Measurements from ENCODE around the gene RANBP9. TPM values are rescaled to one million over a fixed set of nuclear protein-coding genes. Genes with fewer than 3 reads are reported as not detected.

The RANBP9 gene
- total and polyA plus RNA-seq, 2 experiments from 2014 or later, result 12.1 to 31.8 TPM

DNA sequence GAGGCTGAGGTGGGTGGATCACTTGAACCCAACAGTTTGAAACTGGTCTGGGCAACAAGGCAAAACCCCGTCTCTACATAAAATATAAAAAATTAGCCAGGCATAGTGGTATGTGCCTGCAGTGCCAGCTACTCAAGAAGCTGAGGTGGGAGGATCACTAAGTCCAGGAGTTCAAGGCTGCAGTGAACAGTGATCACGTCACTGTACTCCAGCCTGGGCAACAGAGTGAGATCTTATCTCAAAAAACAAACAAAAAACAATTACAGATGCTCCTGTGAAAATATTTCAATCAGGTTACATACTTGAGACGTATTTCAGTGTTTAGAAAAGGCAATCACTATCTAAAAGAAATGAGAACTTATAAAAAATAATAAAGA is 33.8 kb downstream of the RANBP9 start:
- H3K4me3 Mint-ChIP-seq, result no peak overlapping the region
- H3K9me2 ChIP-seq (ENCODE audit: insufficient read depth), result no peaks in the 10 kb centered on the region
- H3K27ac Mint-ChIP-seq, result no peak overlapping the region

More for the DNA sequence above, 33.8 kb downstream of the RANBP9 start:
- H3K4me2 ChIP-seq, result no peak overlapping the region
- no peaks in the 10 kb centered on the region for H3F3A ChIP-seq (replicated peaks; ENCODE audit: low read depth)
- ATAC-seq (no peak), DNase-seq (ENCODE audit: low spot score) (no peak)
- H3K36me3 ChIP-seq (ENCODE audit: insufficient read depth), result no peaks in the 10 kb centered on the region
- no peak overlapping the region for H2AFZ ChIP-seq
- H3K36me3 Mint-ChIP-seq (ENCODE audit: low read depth), result peaks cover 9% of the 10 kb centered on the region; the same call in 2 of the 3 replicates
- H3K27me3 ChIP-seq (ENCODE audit: insufficient read depth), result no peaks in the 10 kb centered on the region
- peaks cover 18% of the 10 kb centered on the region for H3K4me1 Mint-ChIP-seq
- H3K4me3 ChIP-seq, result no peak overlapping the region
- H3K9me3 Mint-ChIP-seq, result 0 out of 3 replicates have a peak, but pooled peaks cover 6% of the 10 kb centered on the region
- no peaks in the 10 kb centered on the region for H3K4me1 ChIP-seq (ENCODE audit: insufficient read depth)
- H4K20me1 ChIP-seq (replicated peaks; ENCODE audit: insufficient read depth), result no peaks in the 10 kb centered on the region
- TF ChIP-seq, protein P1, sequence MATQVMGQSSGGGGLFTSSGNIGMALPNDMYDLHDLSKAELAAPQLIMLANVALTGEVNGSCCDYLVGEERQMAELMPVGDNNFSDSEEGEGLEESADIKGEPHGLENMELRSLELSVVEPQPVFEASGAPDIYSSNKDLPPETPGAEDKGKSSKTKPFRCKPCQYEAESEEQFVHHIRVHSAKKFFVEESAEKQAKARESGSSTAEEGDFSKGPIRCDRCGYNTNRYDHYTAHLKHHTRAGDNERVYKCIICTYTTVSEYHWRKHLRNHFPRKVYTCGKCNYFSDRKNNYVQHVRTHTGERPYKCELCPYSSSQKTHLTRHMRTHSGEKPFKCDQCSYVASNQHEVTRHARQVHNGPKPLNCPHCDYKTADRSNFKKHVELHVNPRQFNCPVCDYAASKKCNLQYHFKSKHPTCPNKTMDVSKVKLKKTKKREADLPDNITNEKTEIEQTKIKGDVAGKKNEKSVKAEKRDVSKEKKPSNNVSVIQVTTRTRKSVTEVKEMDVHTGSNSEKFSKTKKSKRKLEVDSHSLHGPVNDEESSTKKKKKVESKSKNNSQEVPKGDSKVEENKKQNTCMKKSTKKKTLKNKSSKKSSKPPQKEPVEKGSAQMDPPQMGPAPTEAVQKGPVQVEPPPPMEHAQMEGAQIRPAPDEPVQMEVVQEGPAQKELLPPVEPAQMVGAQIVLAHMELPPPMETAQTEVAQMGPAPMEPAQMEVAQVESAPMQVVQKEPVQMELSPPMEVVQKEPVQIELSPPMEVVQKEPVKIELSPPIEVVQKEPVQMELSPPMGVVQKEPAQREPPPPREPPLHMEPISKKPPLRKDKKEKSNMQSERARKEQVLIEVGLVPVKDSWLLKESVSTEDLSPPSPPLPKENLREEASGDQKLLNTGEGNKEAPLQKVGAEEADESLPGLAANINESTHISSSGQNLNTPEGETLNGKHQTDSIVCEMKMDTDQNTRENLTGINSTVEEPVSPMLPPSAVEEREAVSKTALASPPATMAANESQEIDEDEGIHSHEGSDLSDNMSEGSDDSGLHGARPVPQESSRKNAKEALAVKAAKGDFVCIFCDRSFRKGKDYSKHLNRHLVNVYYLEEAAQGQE (IDR thresholded peaks at IDR 0.05; ENCODE audit: unreplicated experiment), result no peak
- TF ChIP-seq, protein P2, sequence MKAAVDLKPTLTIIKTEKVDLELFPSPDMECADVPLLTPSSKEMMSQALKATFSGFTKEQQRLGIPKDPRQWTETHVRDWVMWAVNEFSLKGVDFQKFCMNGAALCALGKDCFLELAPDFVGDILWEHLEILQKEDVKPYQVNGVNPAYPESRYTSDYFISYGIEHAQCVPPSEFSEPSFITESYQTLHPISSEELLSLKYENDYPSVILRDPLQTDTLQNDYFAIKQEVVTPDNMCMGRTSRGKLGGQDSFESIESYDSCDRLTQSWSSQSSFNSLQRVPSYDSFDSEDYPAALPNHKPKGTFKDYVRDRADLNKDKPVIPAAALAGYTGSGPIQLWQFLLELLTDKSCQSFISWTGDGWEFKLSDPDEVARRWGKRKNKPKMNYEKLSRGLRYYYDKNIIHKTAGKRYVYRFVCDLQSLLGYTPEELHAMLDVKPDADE (IDR thresholded peaks at IDR 0.05), result no peak
- TF ChIP-seq EZH2phosphoT487 (IDR thresholded peaks at IDR 0.05; ENCODE audit: unreplicated experiment) (no peak), EZH2 (IDR thresholded peaks at IDR 0.05; ENCODE audit: low read depth, unreplicated experiment) (no peak), CREB1 (CRISPR knock-in tag; IDR thresholded peaks at IDR 0.05; ENCODE audit: low read depth) (no peak), ZNF331 (CRISPR knock-in tag; IDR thresholded peaks at IDR 0.05; ENCODE audit: low read depth) (no peak), STAT1 (IDR thresholded peaks at IDR 0.05; ENCODE audit: unreplicated experiment) (no peak), NANOG (IDR thresholded peaks at IDR 0.05; ENCODE audit: borderline replicate concordance) (no peak), ZNF114 (CRISPR knock-in tag; IDR thresholded peaks at IDR 0.05) (no peak), POLR2AphosphoS5 (IDR thresholded peaks at IDR 0.05; ENCODE audit: low read depth) (no peak), JUNB (IDR thresholded peaks at IDR 0.05; ENCODE audit: unreplicated experiment) (no peak)
- TF ChIP-seq, protein P3, sequence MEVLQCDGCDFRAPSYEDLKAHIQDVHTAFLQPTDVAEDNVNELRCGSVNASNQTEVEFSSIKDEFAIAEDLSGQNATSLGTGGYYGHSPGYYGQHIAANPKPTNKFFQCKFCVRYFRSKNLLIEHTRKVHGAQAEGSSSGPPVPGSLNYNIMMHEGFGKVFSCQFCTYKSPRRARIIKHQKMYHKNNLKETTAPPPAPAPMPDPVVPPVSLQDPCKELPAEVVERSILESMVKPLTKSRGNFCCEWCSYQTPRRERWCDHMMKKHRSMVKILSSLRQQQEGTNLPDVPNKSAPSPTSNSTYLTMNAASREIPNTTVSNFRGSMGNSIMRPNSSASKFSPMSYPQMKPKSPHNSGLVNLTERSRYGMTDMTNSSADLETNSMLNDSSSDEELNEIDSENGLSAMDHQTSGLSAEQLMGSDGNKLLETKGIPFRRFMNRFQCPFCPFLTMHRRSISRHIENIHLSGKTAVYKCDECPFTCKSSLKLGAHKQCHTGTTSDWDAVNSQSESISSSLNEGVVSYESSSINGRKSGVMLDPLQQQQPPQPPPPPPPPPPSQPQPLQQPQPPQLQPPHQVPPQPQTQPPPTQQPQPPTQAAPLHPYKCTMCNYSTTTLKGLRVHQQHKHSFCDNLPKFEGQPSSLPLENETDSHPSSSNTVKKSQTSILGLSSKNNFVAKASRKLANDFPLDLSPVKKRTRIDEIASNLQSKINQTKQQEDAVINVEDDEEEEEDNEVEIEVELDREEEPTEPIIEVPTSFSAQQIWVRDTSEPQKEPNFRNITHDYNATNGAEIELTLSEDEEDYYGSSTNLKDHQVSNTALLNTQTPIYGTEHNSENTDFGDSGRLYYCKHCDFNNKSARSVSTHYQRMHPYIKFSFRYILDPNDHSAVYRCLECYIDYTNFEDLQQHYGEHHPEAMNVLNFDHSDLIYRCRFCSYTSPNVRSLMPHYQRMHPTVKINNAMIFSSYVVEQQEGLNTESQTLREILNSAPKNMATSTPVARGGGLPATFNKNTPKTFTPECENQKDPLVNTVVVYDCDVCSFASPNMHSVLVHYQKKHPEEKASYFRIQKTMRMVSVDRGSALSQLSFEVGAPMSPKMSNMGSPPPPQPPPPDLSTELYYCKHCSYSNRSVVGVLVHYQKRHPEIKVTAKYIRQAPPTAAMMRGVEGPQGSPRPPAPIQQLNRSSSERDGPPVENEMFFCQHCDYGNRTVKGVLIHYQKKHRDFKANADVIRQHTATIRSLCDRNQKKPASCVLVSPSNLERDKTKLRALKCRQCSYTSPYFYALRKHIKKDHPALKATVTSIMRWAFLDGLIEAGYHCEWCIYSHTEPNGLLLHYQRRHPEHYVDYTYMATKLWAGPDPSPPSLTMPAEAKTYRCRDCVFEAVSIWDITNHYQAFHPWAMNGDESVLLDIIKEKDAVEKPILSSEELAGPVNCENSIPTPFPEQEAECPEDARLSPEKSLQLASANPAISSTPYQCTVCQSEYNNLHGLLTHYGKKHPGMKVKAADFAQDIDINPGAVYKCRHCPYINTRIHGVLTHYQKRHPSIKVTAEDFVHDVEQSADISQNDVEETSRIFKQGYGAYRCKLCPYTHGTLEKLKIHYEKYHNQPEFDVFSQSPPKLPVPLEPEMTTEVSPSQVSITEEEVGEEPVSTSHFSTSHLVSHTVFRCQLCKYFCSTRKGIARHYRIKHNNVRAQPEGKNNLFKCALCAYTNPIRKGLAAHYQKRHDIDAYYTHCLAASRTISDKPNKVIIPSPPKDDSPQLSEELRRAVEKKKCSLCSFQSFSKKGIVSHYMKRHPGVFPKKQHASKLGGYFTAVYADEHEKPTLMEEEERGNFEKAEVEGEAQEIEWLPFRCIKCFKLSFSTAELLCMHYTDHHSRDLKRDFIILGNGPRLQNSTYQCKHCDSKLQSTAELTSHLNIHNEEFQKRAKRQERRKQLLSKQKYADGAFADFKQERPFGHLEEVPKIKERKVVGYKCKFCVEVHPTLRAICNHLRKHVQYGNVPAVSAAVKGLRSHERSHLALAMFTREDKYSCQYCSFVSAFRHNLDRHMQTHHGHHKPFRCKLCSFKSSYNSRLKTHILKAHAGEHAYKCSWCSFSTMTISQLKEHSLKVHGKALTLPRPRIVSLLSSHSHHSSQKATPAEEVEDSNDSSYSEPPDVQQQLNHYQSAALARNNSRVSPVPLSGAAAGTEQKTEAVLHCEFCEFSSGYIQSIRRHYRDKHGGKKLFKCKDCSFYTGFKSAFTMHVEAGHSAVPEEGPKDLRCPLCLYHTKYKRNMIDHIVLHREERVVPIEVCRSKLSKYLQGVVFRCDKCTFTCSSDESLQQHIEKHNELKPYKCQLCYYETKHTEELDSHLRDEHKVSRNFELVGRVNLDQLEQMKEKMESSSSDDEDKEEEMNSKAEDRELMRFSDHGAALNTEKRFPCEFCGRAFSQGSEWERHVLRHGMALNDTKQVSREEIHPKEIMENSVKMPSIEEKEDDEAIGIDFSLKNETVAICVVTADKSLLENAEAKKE (CRISPR knock-in tag; IDR thresholded peaks at IDR 0.05), result no peak
- TF ChIP-seq, protein P4, sequence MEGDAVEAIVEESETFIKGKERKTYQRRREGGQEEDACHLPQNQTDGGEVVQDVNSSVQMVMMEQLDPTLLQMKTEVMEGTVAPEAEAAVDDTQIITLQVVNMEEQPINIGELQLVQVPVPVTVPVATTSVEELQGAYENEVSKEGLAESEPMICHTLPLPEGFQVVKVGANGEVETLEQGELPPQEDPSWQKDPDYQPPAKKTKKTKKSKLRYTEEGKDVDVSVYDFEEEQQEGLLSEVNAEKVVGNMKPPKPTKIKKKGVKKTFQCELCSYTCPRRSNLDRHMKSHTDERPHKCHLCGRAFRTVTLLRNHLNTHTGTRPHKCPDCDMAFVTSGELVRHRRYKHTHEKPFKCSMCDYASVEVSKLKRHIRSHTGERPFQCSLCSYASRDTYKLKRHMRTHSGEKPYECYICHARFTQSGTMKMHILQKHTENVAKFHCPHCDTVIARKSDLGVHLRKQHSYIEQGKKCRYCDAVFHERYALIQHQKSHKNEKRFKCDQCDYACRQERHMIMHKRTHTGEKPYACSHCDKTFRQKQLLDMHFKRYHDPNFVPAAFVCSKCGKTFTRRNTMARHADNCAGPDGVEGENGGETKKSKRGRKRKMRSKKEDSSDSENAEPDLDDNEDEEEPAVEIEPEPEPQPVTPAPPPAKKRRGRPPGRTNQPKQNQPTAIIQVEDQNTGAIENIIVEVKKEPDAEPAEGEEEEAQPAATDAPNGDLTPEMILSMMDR (conservative IDR thresholded peaks at IDR 0.05; ENCODE audit: low read depth in 2 of 2), result no peak
- no peak overlapping the region for H3K27ac ChIP-seq (ENCODE audit: low read depth)
- H3K79me2 ChIP-seq (replicated peaks; ENCODE audit: insufficient read depth), result peaks cover 97% of the 10 kb centered on the region
- H3K27me3 Mint-ChIP-seq (ENCODE audit: insufficient read depth, low read depth, poor library complexity), result peaks cover 4% of the 10 kb centered on the region
